ENCODE data around the gene CCDC102B.
"Not testable (repeated sequence)": the region's sequence is repeated elsewhere in the genome, so short reads cannot be mapped to it uniquely, and the experiment has no call there.

CCDC102B gene

GRCh38 chr18:68830256-68831045, 32.6 kb downstream of the CCDC102B start:
- no peak for DNase-seq

GRCh38 chr18:68833756-68834155, 35.9 kb downstream of the CCDC102B start:
- DNase-seq = no peak

- peak in 2 of 3 donors; percentile 65 to 66 for DNase-seq
These were observed 40.0 kb downstream of the CCDC102B start for GRCh38 chr18:68837665-68838451.

GRCh38 chr18:68839701-68840100, 41.8 kb downstream of the CCDC102B start:
- DNase-seq = no peak

- peak; percentile 90 to 97 (median 96) for DNase-seq
These were observed 42.8 kb downstream of the CCDC102B start for GRCh38 chr18:68840554-68841263.

GRCh38 chr18:68841301-68841700, 43.4 kb downstream of the CCDC102B start:
- no peak for DNase-seq

GRCh38 chr18:68842951-68843350, 45.1 kb downstream of the CCDC102B start:
- peak in 2 of 3 donors; percentile 27 to 28 for DNase-seq

- peak in 2 of 3 donors; percentile 9 to 20 for DNase-seq
These were observed 45.7 kb downstream of the CCDC102B start for GRCh38 chr18:68843473-68844089.

- peak; percentile 35 to 65 (median 58) for DNase-seq
These were observed 49.4 kb downstream of the CCDC102B start for GRCh38 chr18:68847219-68847837.

- no peak for DNase-seq
These were observed 50.4 kb downstream of the CCDC102B start for GRCh38 chr18:68848242-68848641.

GRCh38 chr18:68854786-68855391, 57.0 kb downstream of the CCDC102B start:
- no peak for DNase-seq

GRCh38 chr18:68855491-68855890, 57.6 kb downstream of the CCDC102B start:
- peak; percentile 34 to 76 (median 50) for DNase-seq

- DNase-seq = no peak
These were observed 63.5 kb downstream of the CCDC102B start for GRCh38 chr18:68861365-68861764.

GRCh38 chr18:68865021-68865420, 67.1 kb downstream of the CCDC102B start:
- DNase-seq = peak; percentile 15 to 55 (median 51)

GRCh38 chr18:68865503-68865902, 67.6 kb downstream of the CCDC102B start:
- no peak for DNase-seq

- no peak for DNase-seq
These were observed 75.1 kb downstream of the CCDC102B start for GRCh38 chr18:68873003-68873402.

- no peak for DNase-seq
These were observed 76.5 kb downstream of the CCDC102B start for GRCh38 chr18:68874361-68874760.

GRCh38 chr18:68879947-68880346, 82.1 kb downstream of the CCDC102B start:
- DNase-seq = not testable (repeated sequence)

GRCh38 chr18:68887410-68887809, 89.5 kb downstream of the CCDC102B start:
- no peak for DNase-seq

GRCh38 chr18:68893354-68893753, 95.5 kb downstream of the CCDC102B start:
- DNase-seq = no peak

GRCh38 chr18:68897286-68897685, 99.4 kb downstream of the CCDC102B start:
- no peak for DNase-seq

- DNase-seq = no peak
These were observed 111.7 kb downstream of the CCDC102B start for GRCh38 chr18:68909579-68909978.

All from suppressor macrophage treated with lipopolysaccharide for 1 hour (primary cell).